Activated naive CD8-positive, alpha-beta T cell (primary cell): Measurements from ENCODE around the gene SPATA2L.
"Not testable (repeated sequence)": the region's sequence is repeated elsewhere in the genome, so short reads cannot be mapped to it uniquely, and the experiment has no call there.

Experiments used
- H3K27ac Mint-ChIP-seq: one replicate; pipeline ENCODE4 v1.8.0; 2021; ENCODE audit warnings: mixed read lengths
- H3K27me3 Mint-ChIP-seq: one replicate; pipeline ENCODE4 v1.8.0; 2021; ENCODE audit warnings: mixed read lengths
- H3K36me3 Mint-ChIP-seq: one replicate; pipeline ENCODE4 v1.8.0; 2021; ENCODE audit warnings: mixed read lengths
- H3K4me1 Mint-ChIP-seq: one replicate; pipeline ENCODE4 v1.8.0; 2021; ENCODE audit warnings: low read depth, mixed read lengths
- H3K4me3 Mint-ChIP-seq: one replicate; pipeline ENCODE4 v1.8.0; 2021; ENCODE audit warnings: mild to moderate bottlenecking, mixed read lengths
- H3K9me3 Mint-ChIP-seq: one replicate; pipeline ENCODE4 v1.8.0; 2021; ENCODE audit warnings: low read depth, mixed read lengths

Gene SPATA2L

DNA sequence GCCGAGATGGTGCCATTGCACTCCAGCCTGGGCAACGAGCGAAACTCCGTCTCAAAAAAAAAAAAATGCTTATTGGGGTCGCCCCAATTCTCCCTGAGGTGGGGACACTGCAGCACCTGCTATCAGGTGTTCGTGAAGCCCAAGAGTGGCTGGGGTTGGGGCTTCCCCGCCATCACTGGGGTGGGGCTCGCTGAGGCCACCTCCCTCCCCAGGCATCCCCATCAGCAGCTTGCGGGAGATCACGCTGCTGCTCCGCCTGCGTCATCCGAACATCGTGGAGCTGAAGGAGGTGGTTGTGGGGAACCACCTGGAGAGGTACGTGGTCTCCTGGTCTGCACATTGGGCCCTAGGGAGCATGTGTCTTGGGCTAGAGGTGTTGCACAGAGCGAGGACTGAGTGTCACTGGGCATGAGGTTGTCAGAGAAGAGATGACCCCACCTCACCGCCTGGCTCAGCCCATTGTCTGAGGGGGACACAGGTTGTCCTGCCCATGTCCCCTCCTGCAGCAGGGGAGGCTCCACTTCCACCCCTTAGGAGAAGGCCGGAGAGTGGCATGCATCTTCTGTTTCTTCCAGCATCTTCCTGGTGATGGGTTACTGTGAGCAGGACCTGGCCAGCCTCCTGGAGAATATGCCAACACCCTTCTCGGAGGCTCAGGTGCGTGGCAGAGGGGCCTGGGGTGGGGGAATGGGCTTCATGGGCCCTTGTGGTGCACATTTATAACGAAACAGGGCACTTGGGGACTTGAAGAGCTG lies 10.1 kb downstream of the SPATA2L start:
- H3K36me3 Mint-ChIP-seq: no peaks in the 10 kb centered on the region

DNA sequence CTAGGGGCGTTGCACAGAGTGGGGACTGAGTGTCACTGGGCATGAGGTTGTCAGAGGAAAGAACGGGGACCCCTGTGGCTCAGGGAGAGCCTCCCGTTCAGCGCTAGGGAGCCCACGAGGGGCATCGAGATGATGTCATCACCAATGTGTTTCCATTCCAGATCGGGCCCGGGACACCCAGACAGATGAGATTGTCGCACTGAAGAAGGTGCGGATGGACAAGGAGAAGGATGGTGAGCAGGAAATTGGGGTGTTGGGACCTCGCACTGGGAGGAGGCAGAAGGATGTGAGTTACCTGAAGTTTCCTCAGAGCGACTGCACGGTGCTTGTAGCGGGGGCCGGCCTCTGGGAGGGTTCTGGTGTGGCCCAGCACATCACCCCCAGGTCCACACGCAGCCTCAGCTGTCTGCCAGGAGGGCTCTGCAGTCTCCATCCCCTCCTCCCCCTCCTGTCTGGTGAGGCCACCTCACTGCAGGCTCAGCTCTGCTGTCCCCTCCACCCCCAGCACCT lies 11.1 kb downstream of the SPATA2L start:
- H3K4me1 Mint-ChIP-seq: peaks cover 11% of the 10 kb centered on the region
- H3K27ac Mint-ChIP-seq: no peak overlapping the region
- H3K4me3 Mint-ChIP-seq: no peak overlapping the region
- H3K36me3 Mint-ChIP-seq: no peaks in the 10 kb centered on the region
- no peaks in the 10 kb centered on the region for H3K9me3 Mint-ChIP-seq
- H3K27me3 Mint-ChIP-seq: no peaks in the 10 kb centered on the region

More for the DNA sequence above, 10.1 kb downstream of the SPATA2L start:
- Mint-ChIP-seq H3K4me3 (no peak overlapping the region), H3K27me3 (no peaks in the 10 kb centered on the region), H3K27ac (no peak overlapping the region), H3K9me3 (no peaks in the 10 kb centered on the region), H3K4me1 (peaks cover 6% of the 10 kb centered on the region)

DNA sequence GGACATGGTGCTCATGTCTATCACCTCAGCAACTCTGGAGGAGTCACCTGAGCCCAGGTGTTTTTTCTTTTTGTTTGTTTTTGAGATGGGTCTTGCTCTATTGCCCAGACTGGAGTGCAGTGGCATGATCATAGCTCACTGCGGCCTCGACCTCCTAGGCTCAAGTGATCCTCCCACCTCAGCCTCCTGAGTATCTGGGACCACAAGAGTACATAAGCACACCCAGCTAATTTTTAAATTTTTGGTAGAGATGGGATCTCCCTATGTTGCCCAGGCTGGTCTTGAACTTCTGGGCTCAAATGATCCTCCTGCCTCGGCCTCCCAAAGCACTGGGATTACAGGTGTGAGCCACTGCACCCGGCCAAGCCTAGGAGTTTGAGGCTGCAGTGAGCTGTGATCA lies 11.9 kb downstream of the SPATA2L start:
- H3K27ac Mint-ChIP-seq, H3K36me3 Mint-ChIP-seq: not testable (repeated sequence)

DNA sequence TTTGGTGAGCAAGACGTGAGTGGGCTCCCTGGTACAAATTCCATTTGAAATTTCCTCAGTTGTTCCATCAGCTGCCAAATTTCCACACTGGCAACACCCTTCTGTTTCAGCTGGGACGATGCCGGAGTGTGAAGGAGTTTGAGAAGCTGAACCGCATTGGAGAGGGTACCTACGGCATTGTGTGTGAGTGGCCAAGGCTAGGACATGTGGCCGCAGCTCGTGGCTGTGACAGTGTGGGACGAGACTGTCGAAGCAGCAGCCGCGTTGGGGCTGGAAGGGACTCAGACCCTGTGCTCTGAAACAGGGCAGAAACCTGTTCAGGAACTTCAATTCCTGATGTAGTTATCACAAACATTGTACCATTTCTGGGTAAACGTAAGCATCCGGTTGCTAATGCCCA lies 12.4 kb downstream of the SPATA2L start:
- Mint-ChIP-seq H3K9me3 (no peaks in the 10 kb centered on the region), H3K36me3 (no peaks in the 10 kb centered on the region), H3K27me3 (no peaks in the 10 kb centered on the region), H3K4me3 (no peak overlapping the region), H3K27ac (no peak overlapping the region), H3K4me1 (peaks cover 11% of the 10 kb centered on the region)

More for the DNA sequence above, 11.9 kb downstream of the SPATA2L start:
- H3K4me3 Mint-ChIP-seq, H3K27me3 Mint-ChIP-seq, H3K9me3 Mint-ChIP-seq: not testable (repeated sequence)
- H3K4me1 Mint-ChIP-seq: peaks cover 11% of the 10 kb centered on the region

DNA sequence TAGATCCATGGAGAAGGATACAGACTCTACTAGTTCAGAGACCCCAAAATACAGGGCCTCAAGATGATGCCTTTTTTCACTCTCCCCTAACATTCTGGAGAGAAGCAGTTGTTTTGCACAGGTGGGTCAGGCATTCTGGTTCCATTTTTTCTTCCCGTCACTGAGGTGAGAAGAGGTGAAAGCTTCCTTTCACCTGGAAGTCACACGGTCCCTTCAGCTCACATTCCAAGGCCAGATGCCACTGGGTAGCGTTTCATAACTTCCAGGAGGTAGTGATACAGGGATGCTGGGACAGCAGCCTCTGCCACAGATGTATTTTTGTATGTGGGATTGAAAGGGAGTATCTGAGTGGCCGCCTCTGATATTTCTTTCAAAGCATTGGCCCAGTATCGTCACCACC lies 13.1 kb downstream of the SPATA2L start:
- peaks cover 11% of the 10 kb centered on the region for H3K4me1 Mint-ChIP-seq
- peak overlapping the region; percentile 54 for H3K27ac Mint-ChIP-seq
- H3K4me3 Mint-ChIP-seq: peak overlapping the region; percentile 91
- H3K36me3 Mint-ChIP-seq: no peaks in the 10 kb centered on the region
- H3K27me3 Mint-ChIP-seq: no peaks in the 10 kb centered on the region
- H3K9me3 Mint-ChIP-seq: no peaks in the 10 kb centered on the region

DNA sequence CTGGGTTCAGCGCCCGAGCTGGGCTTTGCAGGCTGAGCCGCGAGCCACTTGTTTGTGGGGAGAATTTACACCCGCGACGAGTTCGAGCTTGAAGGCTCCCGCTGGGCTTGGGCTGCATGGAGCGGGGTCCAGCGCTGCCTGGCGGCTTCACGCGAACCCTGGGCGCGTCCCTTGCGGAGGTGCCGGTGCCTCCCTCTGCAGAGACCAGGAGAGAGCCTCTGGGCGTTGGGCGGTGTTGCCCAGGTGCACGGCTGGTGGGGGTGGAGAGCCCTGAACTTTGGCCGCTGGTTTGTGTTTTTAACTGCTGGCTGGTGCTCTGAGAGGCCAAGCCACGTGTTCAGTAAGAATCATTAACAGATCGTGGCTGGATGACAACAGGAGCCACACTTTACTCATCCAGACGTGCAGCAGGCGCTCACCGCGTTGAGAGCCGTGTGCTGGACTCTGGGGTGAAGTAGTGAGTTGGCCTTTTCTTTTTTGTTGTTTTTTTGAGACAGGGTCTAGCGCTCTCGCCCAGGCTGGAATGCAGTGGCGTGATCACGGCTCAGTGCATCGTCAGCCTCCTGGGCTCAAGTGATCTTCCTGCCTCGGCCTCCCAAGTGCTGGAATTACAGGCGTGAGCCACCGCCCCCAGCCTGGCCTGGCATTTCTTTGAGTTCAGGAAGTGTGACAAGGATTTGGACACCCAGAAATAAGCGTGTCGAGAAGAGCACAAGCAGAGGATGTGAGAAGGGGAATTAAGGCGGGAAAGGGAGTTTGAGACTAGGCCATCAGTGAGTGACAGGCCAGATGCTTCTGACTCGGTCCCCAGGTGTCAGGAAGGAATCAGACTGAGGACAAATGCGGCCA lies 14.2 kb downstream of the SPATA2L start:
- H3K4me1 Mint-ChIP-seq: peaks cover 11% of the 10 kb centered on the region
- H3K9me3 Mint-ChIP-seq: no peaks in the 10 kb centered on the region
- H3K4me3 Mint-ChIP-seq: peak overlapping the region; percentile 91
- peak overlapping the region; percentile 89 for H3K27ac Mint-ChIP-seq
- no peaks in the 10 kb centered on the region for H3K27me3 Mint-ChIP-seq
- no peaks in the 10 kb centered on the region for H3K36me3 Mint-ChIP-seq

DNA sequence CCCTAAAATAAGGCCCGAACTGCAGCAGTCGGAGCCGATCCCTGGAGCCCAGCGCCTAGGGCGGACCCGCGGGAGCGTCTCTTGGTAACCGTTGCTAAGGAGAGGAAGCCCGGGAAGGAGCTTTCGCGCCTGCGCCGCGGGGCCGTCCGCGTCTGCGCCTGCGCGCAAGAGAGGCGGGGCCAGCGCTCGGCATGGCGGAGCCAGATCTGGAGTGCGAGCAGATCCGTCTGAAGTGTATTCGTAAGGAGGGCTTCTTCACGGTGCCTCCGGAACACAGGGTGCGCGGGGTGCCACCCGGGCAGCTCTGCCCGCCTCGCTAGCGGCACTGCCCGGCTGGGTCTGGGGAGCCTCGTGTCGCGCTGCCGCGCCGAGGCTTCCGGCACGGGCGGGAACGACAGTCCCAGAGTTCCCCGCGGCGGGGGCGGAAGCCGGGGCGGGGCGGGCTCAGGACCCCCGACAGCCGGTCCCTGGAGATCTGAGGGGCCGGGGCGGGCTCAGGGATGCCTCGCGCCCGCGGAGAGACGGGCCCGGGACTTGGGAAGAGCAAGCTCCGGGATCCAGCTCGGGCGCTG lies 14.9 kb downstream of the SPATA2L start, which contains the start of gene CDK10:
CDK10 (plus strand) TSS at position 170 of the 572 bp plus-strand sequence; CDS start at position 192, 22 bp downstream.
- H3K36me3 Mint-ChIP-seq: no peaks in the 10 kb centered on the region
- no peaks in the 10 kb centered on the region for H3K9me3 Mint-ChIP-seq
- H3K27ac Mint-ChIP-seq: peak within 1 kb of the TSS; percentile 94
- no peaks in the 10 kb centered on the region for H3K27me3 Mint-ChIP-seq
- H3K4me1 Mint-ChIP-seq: peaks cover 11% of the 10 kb centered on the region
- peak within 1 kb of the TSS; percentile 91 for H3K4me3 Mint-ChIP-seq

DNA sequence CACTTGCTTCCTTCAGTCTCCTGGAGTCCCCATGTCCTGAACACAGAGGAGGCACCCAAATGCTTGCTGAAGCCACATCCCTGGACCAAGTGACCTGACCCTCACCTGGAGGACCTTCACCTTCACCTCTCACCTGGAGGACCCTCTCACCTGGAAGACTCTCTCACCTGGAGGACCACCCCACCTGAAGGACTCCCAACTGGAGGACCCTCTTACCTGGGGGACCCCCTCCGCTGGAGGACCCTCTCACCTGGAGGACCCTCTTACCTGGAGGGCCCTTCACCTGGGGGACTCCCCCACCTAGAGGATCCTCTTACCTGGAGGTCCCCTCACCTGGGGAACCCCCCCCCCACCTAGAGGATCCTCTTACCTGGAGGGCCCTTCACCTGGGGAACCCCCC lies 15.6 kb downstream of the SPATA2L start:
- peak overlapping the region; percentile 63 for H3K4me3 Mint-ChIP-seq
- no peaks in the 10 kb centered on the region for H3K27me3 Mint-ChIP-seq
- no peak overlapping the region for H3K27ac Mint-ChIP-seq
- peaks cover 11% of the 10 kb centered on the region for H3K4me1 Mint-ChIP-seq
- no peaks in the 10 kb centered on the region for H3K36me3 Mint-ChIP-seq
- no peaks in the 10 kb centered on the region for H3K9me3 Mint-ChIP-seq

DNA sequence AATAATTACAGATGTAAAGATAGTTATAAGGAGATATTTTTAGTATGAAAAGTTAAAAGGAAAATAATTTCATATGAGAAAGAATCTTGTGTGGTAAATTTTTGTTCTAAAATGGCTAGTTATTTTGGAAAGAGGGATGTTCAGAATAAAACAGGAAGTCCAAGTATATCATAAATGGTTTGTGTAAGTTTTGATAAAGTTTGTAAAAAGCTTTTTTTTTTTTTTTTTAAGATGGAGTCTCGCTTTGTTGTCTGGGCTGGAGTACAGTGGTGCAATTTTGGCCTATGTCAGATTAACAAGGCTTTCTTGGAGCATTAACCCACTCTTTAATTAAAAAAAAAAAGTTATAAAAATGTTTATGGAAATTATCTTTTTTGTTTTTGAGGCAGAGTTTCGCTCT lies 23.2 kb downstream of the SPATA2L start:
- Mint-ChIP-seq H3K9me3 (no peaks in the 10 kb centered on the region), H3K27ac (no peak overlapping the region), H3K27me3 (no peaks in the 10 kb centered on the region), H3K4me1 (no peaks in the 10 kb centered on the region), H3K4me3 (no peak overlapping the region), H3K36me3 (no peaks in the 10 kb centered on the region)

DNA sequence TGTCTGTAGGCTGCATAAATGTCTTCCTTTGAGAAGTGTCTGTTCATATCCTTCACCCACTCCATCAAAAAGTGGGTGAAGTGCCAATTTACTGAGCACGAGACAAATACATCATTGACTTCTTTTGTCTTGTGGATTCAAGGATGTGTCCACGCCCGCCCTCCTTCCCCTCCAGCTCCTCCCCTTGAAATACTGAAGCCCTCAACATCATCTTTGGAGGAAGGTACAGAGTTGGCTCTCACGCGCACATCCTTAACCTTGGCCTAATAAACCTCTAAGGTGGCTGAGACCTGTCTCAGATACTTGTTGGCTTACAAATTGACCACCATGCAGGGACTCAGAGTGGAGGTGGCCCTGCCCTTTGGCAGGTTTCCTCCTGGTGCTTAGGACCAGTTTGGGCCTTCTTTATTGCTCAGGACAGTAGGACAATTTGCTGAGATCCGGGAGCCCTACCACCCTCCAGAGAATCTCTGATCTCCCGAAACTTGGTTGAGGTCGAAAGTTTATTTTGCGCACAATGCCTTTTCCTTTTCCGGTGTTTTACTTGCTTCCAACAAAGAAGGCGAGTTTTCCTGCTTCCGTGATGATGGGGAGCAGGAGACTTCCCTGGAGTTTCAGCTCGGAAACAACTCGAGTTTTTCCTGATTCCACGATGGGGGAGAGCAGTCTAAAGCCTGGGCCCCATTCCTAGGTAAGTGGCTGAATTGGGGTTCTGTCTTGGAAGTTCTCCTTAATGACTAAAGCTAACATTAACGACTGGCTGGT lies 29.1 kb downstream of the SPATA2L start:
- Mint-ChIP-seq H3K36me3 (no peaks in the 10 kb centered on the region), H3K27me3 (no peaks in the 10 kb centered on the region), H3K9me3 (no peaks in the 10 kb centered on the region), H3K27ac (no peak overlapping the region), H3K4me1 (peaks cover 11% of the 10 kb centered on the region), H3K4me3 (no peak overlapping the region)

DNA sequence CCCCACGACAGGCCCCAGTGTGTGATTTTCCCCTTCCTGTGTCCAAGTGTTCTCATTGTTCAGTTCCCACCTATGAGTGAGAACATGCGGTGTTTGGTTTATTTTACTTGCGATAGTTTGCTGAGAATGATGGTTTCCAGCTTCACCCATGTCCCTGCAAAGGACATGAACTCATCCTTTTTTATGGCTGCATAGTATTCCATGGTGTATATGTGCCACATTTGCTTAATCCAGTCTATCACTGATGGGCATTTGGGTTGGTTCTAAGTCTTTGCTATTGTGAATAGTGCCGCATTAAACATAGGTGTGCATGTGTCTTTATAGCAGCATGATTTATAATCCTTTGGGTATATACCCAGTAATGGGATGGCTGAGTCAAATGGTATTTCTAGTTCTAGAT lies 29.9 kb downstream of the SPATA2L start:
- not testable (repeated sequence) for H3K4me3 Mint-ChIP-seq, H3K27me3 Mint-ChIP-seq, H3K9me3 Mint-ChIP-seq, H3K27ac Mint-ChIP-seq, H3K36me3 Mint-ChIP-seq
- H3K4me1 Mint-ChIP-seq: peaks cover 11% of the 10 kb centered on the region

DNA sequence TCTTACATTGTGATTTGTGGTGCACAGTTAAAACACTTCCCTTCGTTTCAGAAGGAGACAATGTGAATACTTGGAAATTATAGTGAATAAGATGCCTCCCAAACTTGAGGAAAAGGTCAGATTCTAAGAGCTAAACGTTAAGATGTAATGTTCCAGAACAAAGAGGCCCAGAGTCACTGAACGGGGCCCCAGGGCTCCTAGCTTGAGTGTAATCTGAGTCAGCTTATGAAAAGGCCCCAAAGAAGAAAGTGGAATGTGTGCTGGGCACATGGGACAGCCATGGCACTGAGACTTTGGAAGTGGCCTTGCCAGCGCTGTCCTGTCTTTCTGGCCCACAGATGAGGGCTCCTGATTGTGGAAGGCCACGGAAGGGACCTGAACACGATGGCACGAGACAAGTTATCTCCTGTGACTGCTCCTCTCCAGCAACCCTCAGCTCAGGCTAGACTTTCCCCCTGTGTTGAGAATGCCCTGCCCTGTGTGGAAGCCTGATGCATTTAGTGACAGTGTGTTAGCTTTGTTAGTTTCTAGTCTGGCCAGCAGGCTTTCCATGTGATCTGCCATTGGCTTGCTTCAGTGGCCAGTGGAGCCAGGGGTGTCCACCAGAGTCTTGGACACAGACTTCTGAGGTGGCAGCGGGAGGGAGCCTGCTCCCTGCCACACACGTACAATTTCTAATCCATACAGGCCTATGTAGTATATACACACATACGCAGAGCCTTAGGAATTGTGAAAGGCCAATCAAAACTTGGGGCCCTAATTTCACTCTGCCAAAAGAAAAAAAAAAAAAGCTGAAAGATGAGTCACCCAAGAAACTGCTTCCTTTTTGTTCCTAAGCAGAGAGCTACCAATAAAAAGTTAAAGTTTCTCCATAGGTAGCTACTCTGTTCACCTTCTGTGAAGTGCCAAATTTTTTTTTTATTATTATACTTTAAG lies 30.7 kb downstream of the SPATA2L start:
- Mint-ChIP-seq H3K27me3 (no peaks in the 10 kb centered on the region), H3K9me3 (no peaks in the 10 kb centered on the region), H3K4me1 (peaks cover 11% of the 10 kb centered on the region), H3K36me3 (no peaks in the 10 kb centered on the region), H3K27ac (no peak overlapping the region), H3K4me3 (no peak overlapping the region)

DNA sequence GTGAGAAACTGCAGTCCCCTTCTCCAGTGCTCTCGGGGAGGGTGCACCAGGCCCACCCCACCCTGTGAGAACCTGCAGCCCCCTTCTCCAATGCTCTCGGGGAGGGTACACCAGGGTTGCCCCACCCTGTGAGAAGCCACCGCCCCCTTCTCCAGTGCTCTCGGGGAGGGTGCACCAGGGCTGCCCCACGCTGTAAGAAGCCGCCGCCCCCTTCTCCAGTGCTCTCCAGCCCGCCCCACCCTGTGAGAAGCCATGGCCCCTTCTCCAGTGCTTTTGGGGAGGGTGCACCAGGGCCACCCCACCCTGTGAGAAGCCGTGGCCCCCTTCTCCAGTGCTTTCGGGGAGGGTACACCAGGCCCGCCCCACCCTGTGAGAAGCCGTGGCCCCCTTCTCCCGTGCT lies 31.8 kb downstream of the SPATA2L start:
- H3K36me3 Mint-ChIP-seq: no peaks in the 10 kb centered on the region
- H3K4me1 Mint-ChIP-seq: peaks cover 11% of the 10 kb centered on the region
- H3K27ac Mint-ChIP-seq: no peak overlapping the region
- H3K4me3 Mint-ChIP-seq: no peak overlapping the region
- H3K27me3 Mint-ChIP-seq: no peaks in the 10 kb centered on the region
- no peaks in the 10 kb centered on the region for H3K9me3 Mint-ChIP-seq

DNA sequence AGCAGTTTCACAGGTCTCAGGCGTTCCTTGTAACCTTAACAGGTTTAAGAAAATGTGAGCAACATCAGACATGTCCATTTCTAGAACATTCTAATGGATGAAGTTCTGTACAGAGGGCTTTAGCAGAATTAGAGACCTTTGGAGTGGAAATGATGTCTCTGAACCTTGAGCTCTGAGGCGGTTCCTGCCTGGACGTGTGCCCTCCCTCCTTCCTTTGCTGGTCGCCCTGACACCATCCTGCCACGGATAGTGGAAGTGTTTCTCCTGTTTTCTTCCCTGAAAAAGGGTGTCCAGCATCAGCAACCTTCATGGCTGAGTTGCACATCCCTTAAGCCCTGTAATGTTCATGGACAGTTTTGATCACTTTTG lies 32.7 kb downstream of the SPATA2L start:
- Mint-ChIP-seq H3K27me3 (no peaks in the 10 kb centered on the region), H3K9me3 (no peaks in the 10 kb centered on the region), H3K4me1 (peaks cover 11% of the 10 kb centered on the region), H3K4me3 (no peak overlapping the region), H3K36me3 (peaks cover 4% of the 10 kb centered on the region), H3K27ac (no peak overlapping the region)
